Aortic smooth muscle cell (primary cell): ENCODE data around the gene LGALS14. TPM values are rescaled to one million over a fixed set of nuclear protein-coding genes. Genes with fewer than 3 reads are reported as not detected.

ENCODE experiments used
- total RNA-seq: library from RNA; depleted of rRNA; stranded (reverse); fragments of >200 nt; gene quantifications from 2 replicates; pipeline ENCODE4 v1.2.3, GENCODE V29; 2014

Gene LGALS14
- not detected in 2 replicates for total RNA-seq

GRCh38 chr19:39704181-39705044, at the start of gene LGALS14:
TSS of gene LGALS14 (plus strand) at chr19:39704481. CDS start at chr19:39704529, 48 bp downstream.

GRCh38 chr19:39655613-39656012, 48.7 kb upstream of the LGALS14 start, which contains the start of gene LGALS16:
TSS of gene LGALS16 (plus strand) at chr19:39655913. CDS start at chr19:39655962, 49 bp downstream.

DNA sequence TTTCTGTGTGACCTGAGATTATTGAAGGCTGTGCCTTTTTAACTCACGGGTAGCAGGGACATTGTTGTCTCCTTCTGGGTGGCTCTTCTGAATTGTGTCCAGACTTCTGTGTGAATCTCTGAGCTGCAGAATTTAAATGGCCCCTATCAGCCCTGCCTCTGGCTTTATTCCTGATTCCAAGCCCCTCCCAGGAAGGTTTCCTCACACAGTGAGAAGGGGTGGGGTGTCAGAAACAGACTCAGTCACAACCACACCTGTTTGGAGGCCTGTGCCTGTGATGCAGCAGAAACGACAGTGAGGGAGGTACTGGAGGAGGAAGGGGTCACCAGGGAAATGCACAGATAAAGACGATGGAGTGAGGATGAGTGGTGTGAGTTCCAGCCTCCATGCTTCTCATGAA, 33.6 kb downstream of the LGALS14 start, which contains the start of gene CLC:
TSS of gene CLC (minus strand) at position 139 of the 400 bp plus-strand sequence. CDS start at position 62, 77 bp downstream.

Other genes with a start within 250 kb of the LGALS14 start
- 50.5 and 68.8 TPM in 2 replicates for gene TIMM50, start 223.6 kb upstream of the LGALS14 start, total RNA-seq
- 0.06 TPM in 1 of 2 replicates, not detected in the other for gene DLL3, start 205.5 kb upstream of the LGALS14 start, total RNA-seq
- gene SELENOV, start 189.3 kb upstream of the LGALS14 start, total RNA-seq = not detected in 2 replicates
- gene EID2B, start 171.6 kb upstream of the LGALS14 start, total RNA-seq = 3.4 and 4.2 TPM in 2 replicates
- gene EID2, start 164.3 kb upstream of the LGALS14 start, total RNA-seq = 10.1 and 11.9 TPM in 2 replicates
- gene LGALS13, start 102.0 kb upstream of the LGALS14 start, total RNA-seq = not detected in 2 replicates
- gene LGALS16, start 48.6 kb upstream of the LGALS14 start, total RNA-seq = not detected in 2 replicates
- not detected in 2 replicates for gene CLC, start 33.5 kb downstream of the LGALS14 start, total RNA-seq
- gene LEUTX, start 74.4 kb downstream of the LGALS14 start, total RNA-seq = not detected in 2 replicates
- 8.6 and 14.1 TPM in 2 replicates for gene DYRK1B, start 129.7 kb downstream of the LGALS14 start, total RNA-seq
- gene FBL, start 141.9 kb downstream of the LGALS14 start, total RNA-seq = 152 and 200 TPM in 2 replicates
- 0.13 and 0.19 TPM in 2 replicates for gene FCGBP, start 230.2 kb downstream of the LGALS14 start, total RNA-seq